ENCODE measurements around the gene ILDR2. TPM values are rescaled to one million over a fixed set of nuclear protein-coding genes. Genes with fewer than 3 reads are reported as not detected.
A peak's percentile ranks its signal among the peaks of the same experiment; 100 is the strongest.

ILDR2 gene
- total RNA-seq, 1 donor from 2014 or later, result 2.7 TPM

- H3K9me3 Mint-ChIP-seq (ENCODE audit: low read depth), result no peaks in the 10 kb centered on the region
- H3K27ac Mint-ChIP-seq (ENCODE audit: unreplicated experiment), result no peak overlapping the region
- H3K4me3 Mint-ChIP-seq (ENCODE audit: unreplicated experiment), result no peak overlapping the region
- TF ChIP-seq CTCF (IDR thresholded peaks at IDR 0.05), result no peak
- DNase-seq (ENCODE audit: low spot score), result no peak
- H3K36me3 Mint-ChIP-seq (ENCODE audit: low read depth), result no peaks in the 10 kb centered on the region
- H3K27me3 Mint-ChIP-seq (ENCODE audit: low read depth), result peaks cover 8% of the 10 kb centered on the region
- peaks cover 8% of the 10 kb centered on the region for H3K4me1 Mint-ChIP-seq (ENCODE audit: low read depth)
Measured at GRCh38 chr1:166933633-166934032, 41.7 kb downstream of the ILDR2 start.

DNA sequence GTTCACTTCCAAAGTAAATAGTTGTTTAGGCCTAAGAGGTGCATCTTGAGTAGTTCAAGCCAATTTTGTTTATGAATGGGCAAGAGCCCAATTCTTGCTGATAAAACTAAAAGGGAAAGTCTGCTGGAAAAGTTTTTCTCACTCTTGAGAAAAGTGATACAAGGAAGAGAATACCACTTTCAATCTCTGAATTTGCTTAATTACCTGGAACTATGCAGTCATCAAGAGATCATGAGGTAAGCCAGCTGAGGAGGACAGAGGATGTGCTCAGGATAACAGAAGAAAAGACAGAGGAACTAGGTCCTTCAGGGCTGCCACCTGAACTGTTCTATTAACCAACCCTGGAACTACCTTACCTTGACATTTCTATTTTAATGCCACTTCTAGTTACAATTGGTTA, 42.2 kb downstream of the ILDR2 start:
- H3K27me3 Mint-ChIP-seq (ENCODE audit: low read depth), result peaks cover 8% of the 10 kb centered on the region

GRCh38 chr1:166929911-166930310, 45.4 kb downstream of the ILDR2 start:
- Mint-ChIP-seq H3K4me1 (ENCODE audit: low read depth) (peaks cover 23% of the 10 kb centered on the region), H3K36me3 (ENCODE audit: low read depth) (peaks cover 1% of the 10 kb centered on the region), H3K9me3 (ENCODE audit: low read depth) (peaks cover 3% of the 10 kb centered on the region), H3K4me3 (ENCODE audit: unreplicated experiment) (no peak overlapping the region), H3K27me3 (ENCODE audit: low read depth) (peaks cover 8% of the 10 kb centered on the region), H3K27ac (ENCODE audit: unreplicated experiment) (no peak overlapping the region)
- no peak for DNase-seq (ENCODE audit: low spot score)
- TF ChIP-seq CTCF (IDR thresholded peaks at IDR 0.05), result no peak

More for the DNA sequence above, 42.2 kb downstream of the ILDR2 start:
- Mint-ChIP-seq H3K27ac (ENCODE audit: unreplicated experiment) (no peak overlapping the region), H3K4me1 (ENCODE audit: low read depth) (peaks cover 8% of the 10 kb centered on the region), H3K36me3 (ENCODE audit: low read depth) (no peaks in the 10 kb centered on the region), H3K9me3 (ENCODE audit: low read depth) (no peaks in the 10 kb centered on the region), H3K4me3 (ENCODE audit: unreplicated experiment) (no peak overlapping the region)
- TF ChIP-seq CTCF (IDR thresholded peaks at IDR 0.05), result no peak
- DNase-seq (ENCODE audit: low spot score), result no peak

DNA sequence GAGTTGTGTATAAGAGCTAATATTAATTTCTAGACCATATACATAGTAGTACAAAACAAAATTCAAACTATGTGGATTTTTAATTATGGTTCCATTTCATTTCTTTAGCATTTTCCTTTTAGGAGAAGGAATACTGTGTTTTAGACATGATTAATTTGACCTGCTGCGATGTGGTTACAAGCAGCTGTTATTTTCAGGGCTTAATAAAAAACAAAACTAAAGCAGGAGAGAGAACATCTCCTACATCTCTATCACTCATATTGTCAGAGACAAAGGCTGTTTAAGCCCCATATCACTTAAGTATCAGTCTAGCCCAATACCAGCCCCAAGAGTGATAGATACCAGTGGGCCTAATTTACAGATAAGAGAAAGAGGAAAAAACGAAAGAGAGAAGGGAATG, 47.6 kb downstream of the ILDR2 start:
- no peak for DNase-seq (ENCODE audit: low spot score)
- Mint-ChIP-seq H3K4me3 (ENCODE audit: unreplicated experiment) (no peak overlapping the region), H3K36me3 (ENCODE audit: low read depth) (peaks cover 1% of the 10 kb centered on the region), H3K4me1 (ENCODE audit: low read depth) (peaks cover 16% of the 10 kb centered on the region), H3K9me3 (ENCODE audit: low read depth) (peaks cover 3% of the 10 kb centered on the region), H3K27ac (ENCODE audit: unreplicated experiment) (no peak overlapping the region), H3K27me3 (ENCODE audit: low read depth) (peaks cover 6% of the 10 kb centered on the region)
- no peak for TF ChIP-seq CTCF (IDR thresholded peaks at IDR 0.05)

- TF ChIP-seq CTCF (IDR thresholded peaks at IDR 0.05), result no peak
- peak overlapping the region; percentile 75 for H3K27ac Mint-ChIP-seq (ENCODE audit: unreplicated experiment)
- DNase-seq (ENCODE audit: low spot score), result no peak
Measured at GRCh38 chr1:166925810-166926478, 49.4 kb downstream of the ILDR2 start.

More at GRCh38 chr1:166925810-166926478, 49.4 kb downstream of the ILDR2 start:
- no peaks in the 10 kb centered on the region for H3K27me3 Mint-ChIP-seq (ENCODE audit: low read depth)
- H3K36me3 Mint-ChIP-seq (ENCODE audit: low read depth), result peaks cover 1% of the 10 kb centered on the region
- no peak overlapping the region for H3K4me3 Mint-ChIP-seq (ENCODE audit: unreplicated experiment)
- H3K9me3 Mint-ChIP-seq (ENCODE audit: low read depth), result peaks cover 3% of the 10 kb centered on the region
- H3K4me1 Mint-ChIP-seq (ENCODE audit: low read depth), result peaks cover 16% of the 10 kb centered on the region
